HCT116 (cell line): ENCODE results near the gene TMEM53. TPM values are rescaled to one million over a fixed set of nuclear protein-coding genes. Genes with fewer than 3 reads are reported as not detected.

Experiments used
- ATAC-seq: fragments of 200-7000 bp; cut with Tn5 transposase; 2 replicates; pipeline ENCODE4 v1.9.1; 2020; ENCODE audit warnings: mild to moderate bottlenecking, moderate library complexity
- BruUV-seq: library from RNA; stranded (reverse); fragments of 400-500 nt; replicated peaks from 2 replicates; lab custom pipeline; 2021; lab: Mats Ljungman, UMichigan
- CTCF ChIA-PET: fragments of 300-600 bp; sonication (Branson Sonifier 250); formaldehyde crosslinking; loops from one replicate; lab custom pipeline; 2021; ENCODE audit warnings: antibody characterized with exemption; lab: Charles Lee
- POLR2A ChIA-PET: fragments of 300-600, 350-600 bp; sonication (Branson Sonifier 250); formaldehyde crosslinking; loops from one replicate; lab custom pipeline; 2021; ENCODE audit warnings: antibody characterized with exemption; lab: Charles Lee
- RAD21 ChIA-PET, 2 experiments: fragments of 300-600 bp; sonication (Branson Sonifier 250); formaldehyde crosslinking; loops; one replicate each; lab custom pipeline; 2023; ENCODE audit warnings: low total read pairs in 2 of 2; ENCODE audit not compliant: uncharacterized antibody in 2 of 2, unreplicated experiment in 2 of 2, low non-redundant PET in 1 of 2; lab: Charles Lee
- DNase-seq: peaks from one replicate; pipeline ENCODE4 v3.0.0-alpha.2; 2010; ENCODE audit warnings: low read depth, low spot score
- H2AFZ ChIP-seq: fragments of 200-600 bp; shearing (Covaris generic), sonication (generic); 2 replicates; pipeline ENCODE4 v1.6.1; 2017; ENCODE audit warnings: low read depth, mixed run types, mixed read lengths, antibody characterized with exemption, low read length; ENCODE audit not compliant: poor library complexity, severe bottlenecking
- H3K27ac ChIP-seq: 2 replicates; pipeline ENCODE4 v1.5.1; 2012; ENCODE audit warnings: low read depth, low read length
- H3K27me3 ChIP-seq: fragments of 200-600 bp; sonication (generic); 2 replicates; pipeline ENCODE4 v1.6.1; 2016; ENCODE audit warnings: mixed run types, low read length, mixed read lengths; ENCODE audit not compliant: insufficient read depth
- H3K36me3 ChIP-seq, 2 experiments: fragments of 200-500 bp in 1 of 2; fragments of 200-600 bp in 1 of 2; sonication (Bioruptor generic) in 1 of 2; sonication (generic) in 1 of 2; 2 replicates each; pipeline versions ENCODE4 v1.5.1 to v1.6.1; 2014 to 2016; ENCODE audit warnings: low read length in 2 of 2, inconsistent platforms in 1 of 2, mixed read lengths in 1 of 2, mixed run types in 1 of 2; ENCODE audit not compliant: insufficient read depth in 2 of 2, control insufficient read depth in 1 of 2
- H3K4me1 ChIP-seq, 2 experiments: fragments of 200-600 bp in 1 of 2; sonication (generic) in 1 of 2; 2 replicates each; pipeline versions ENCODE4 v1.5.1 to v1.6.1; 2012 to 2017; ENCODE audit warnings: low read length in 2 of 2, inconsistent platforms in 1 of 2, mild to moderate bottlenecking in 1 of 2, mixed read lengths in 1 of 2, mixed run types in 1 of 2, moderate library complexity in 1 of 2; ENCODE audit not compliant: insufficient read depth in 2 of 2, control insufficient read depth in 1 of 2
- H3K4me2 ChIP-seq: fragments of 200-600 bp; sonication (generic); 2 replicates; pipeline ENCODE4 v1.6.1; 2017; ENCODE audit warnings: mixed run types, low read length, mixed read lengths
- H3K4me3 ChIP-seq, 2 experiments: fragments of 200-600 bp in 1 of 2; sonication (generic) in 1 of 2; replicated peaks in 1 of 2; 2 replicates each; pipeline ENCODE4 v1.5.1; 2011 to 2016; ENCODE audit warnings: low read length in 2 of 2, control low read depth in 1 of 2, low read depth in 1 of 2, mild to moderate bottlenecking in 1 of 2, mixed read lengths in 1 of 2, mixed run types in 1 of 2
- H3K79me2 ChIP-seq: fragments of 200-600 bp; sonication (generic); 2 replicates; pipeline ENCODE4 v1.6.1; 2017; ENCODE audit warnings: mild to moderate bottlenecking, mixed run types, low read length, moderate library complexity, mixed read lengths; ENCODE audit not compliant: insufficient read depth
- H3K9ac ChIP-seq: fragments of 200-600 bp; sonication (generic); 2 replicates; pipeline ENCODE4 v1.6.1; 2016; ENCODE audit warnings: low read length, mixed read lengths
- H3K9me2 ChIP-seq: fragments of 200-600 bp; sonication (generic), shearing (Covaris generic); 2 replicates; pipeline ENCODE4 v1.6.1; 2017; ENCODE audit warnings: mixed run types, mild to moderate bottlenecking, moderate library complexity; ENCODE audit not compliant: insufficient read depth
- H3K9me3 ChIP-seq, 2 experiments: fragments of 200-500 bp in 1 of 2; fragments of 200-600 bp in 1 of 2; sonication (Bioruptor generic) in 1 of 2; sonication (generic) in 1 of 2; 2 replicates each; pipeline ENCODE4 v1.6.1; 2014 to 2017; ENCODE audit warnings: low read length in 2 of 2, mixed read lengths in 2 of 2, inconsistent platforms in 1 of 2, low read depth in 1 of 2, mild to moderate bottlenecking in 1 of 2, mixed run types in 1 of 2, moderate library complexity in 1 of 2; ENCODE audit not compliant: control insufficient read depth in 1 of 2, insufficient read depth in 1 of 2
- H4K20me1 ChIP-seq: fragments of 200-600 bp; sonication (generic), shearing (Covaris generic); 2 replicates; pipeline ENCODE4 v1.6.1; 2017; ENCODE audit warnings: mixed run types, mild to moderate bottlenecking, moderate library complexity; ENCODE audit not compliant: insufficient read depth
- ATF3 ChIP-seq: IDR thresholded peaks from 2 replicates; pipeline ENCODE4 v1.6.1; 2012
- CBX3 ChIP-seq: IDR thresholded peaks from 2 replicates; pipeline ENCODE4 v1.6.1; 2012; ENCODE audit warnings: low read depth
- CTCF ChIP-seq, 3 experiments: fragments of 200-600 bp in 1 of 3; sonication (generic) in 1 of 3; IDR thresholded peaks in 2 of 3; conservative IDR thresholded peaks in 1 of 3; 2 replicates each; pipeline ENCODE4 v1.5.1; 2012 to 2017; ENCODE audit warnings: low read depth in 2 of 3, low read length in 2 of 3, antibody characterized with exemption in 1 of 3, borderline replicate concordance in 1 of 3, control low read depth in 1 of 3, mild to moderate bottlenecking in 1 of 3, mixed read lengths in 1 of 3, mixed run types in 1 of 3, moderate library complexity in 1 of 3; ENCODE audit not compliant: insufficient read depth in 1 of 3
- ELF1 ChIP-seq: IDR thresholded peaks from 2 replicates; pipeline ENCODE4 v1.6.1; 2012; ENCODE audit warnings: low read depth, borderline replicate concordance
- EZH2 ChIP-seq: fragments of 200-600 bp; sonication (generic); IDR thresholded peaks from 2 replicates; pipeline ENCODE4 v1.6.1; 2017; ENCODE audit warnings: antibody characterized with exemption, mixed run types
- EZH2phosphoT487 ChIP-seq: fragments of 200-600 bp; IDR thresholded peaks from 2 replicates; pipeline ENCODE4 v1.6.1; 2018; ENCODE audit warnings: antibody characterized with exemption, borderline replicate concordance
- MAX ChIP-seq: IDR thresholded peaks from 2 replicates; pipeline ENCODE4 v1.6.1; 2012
- POLR2AphosphoS5 ChIP-seq: IDR thresholded peaks from 2 replicates; pipeline ENCODE4 v1.6.1; 2011; ENCODE audit warnings: mild to moderate bottlenecking, low read depth, low read length, moderate library complexity
- SIN3A ChIP-seq: IDR thresholded peaks from 2 replicates; pipeline ENCODE4 v1.6.1; 2012; ENCODE audit warnings: low read depth
- SP1 ChIP-seq: IDR thresholded peaks from 2 replicates; pipeline ENCODE4 v1.6.1; 2012; ENCODE audit warnings: low read depth
- SRF ChIP-seq: IDR thresholded peaks from 2 replicates; pipeline ENCODE4 v1.6.1; 2012; ENCODE audit warnings: low read depth
- YY1 ChIP-seq: IDR thresholded peaks from 2 replicates; pipeline ENCODE4 v1.6.1; 2011; ENCODE audit warnings: low read length, low read depth, moderate library complexity, mild to moderate bottlenecking; ENCODE audit not compliant: insufficient replicate concordance; ENCODE audit errors: extremely low read depth
- ZFX ChIP-seq: fragments of 450-650 bp; IDR thresholded peaks from 2 replicates; pipeline ENCODE4 v1.6.1; 2017
- ZNF274 ChIP-seq: fragments of 200-500 bp; sonication (Bioruptor generic); IDR thresholded peaks from 2 replicates; pipeline ENCODE4 v1.6.1; 2014; ENCODE audit warnings: mild to moderate bottlenecking, low read depth, low read length, inconsistent platforms
- intact Hi-C: fragments of 100-400 bp; cut with micrococcal nuclease; formaldehyde crosslinking; loops from 2 replicates; pipeline ENCODE4 v1.10.0; 2022
- total RNA-seq: library from RNA; stranded (reverse); gene quantifications from one replicate; pipeline ENCODE4 v1.2.1, GENCODE V29; 2021; ENCODE audit not compliant: unreplicated experiment
- TF ChIP-seq, protein P1 (sequence below): IDR thresholded peaks from 2 replicates; pipeline ENCODE4 v1.6.1; 2012; ENCODE audit warnings: low read depth

Gene TMEM53
- total RNA-seq, 1 experiment from 2014 or later, result 10.8 TPM

DNA sequence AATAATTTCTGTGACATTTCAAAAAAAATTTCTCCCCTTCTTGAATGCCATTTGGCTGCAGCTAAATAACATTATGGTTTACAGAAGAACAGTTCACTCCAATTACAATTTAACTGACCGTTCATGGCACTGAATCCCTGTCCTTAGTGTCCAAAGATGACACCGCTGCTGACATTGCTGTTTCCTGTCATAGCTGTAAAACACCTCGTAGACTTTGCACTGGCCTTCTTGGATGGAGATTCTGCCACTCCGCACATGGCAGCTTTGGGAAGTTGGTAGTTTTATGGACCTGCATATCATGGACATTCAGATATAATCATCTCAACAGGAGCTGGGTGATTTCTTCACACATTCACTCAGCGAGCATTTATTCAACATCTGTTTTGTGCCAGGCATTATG is 5.2 kb upstream of the TMEM53 start:
- Histone ChIP-seq H3K36me3 (no peaks in the 10 kb centered on the region), H3K9me3 (no peaks in the 10 kb centered on the region), H4K20me1 (no peaks in the 10 kb centered on the region), H3K27me3 (no peaks in the 10 kb centered on the region), H3K27ac (no peak overlapping the region), H3K4me3 (no peak overlapping the region), H3K4me1 (peaks cover 24 to 33% of the 10 kb centered on the region in 2 experiments), H2AFZ (no peak overlapping the region), H3K9me2 (no peaks in the 10 kb centered on the region), H3K4me2 (no peak overlapping the region), H3K9ac (no peak overlapping the region), H3K79me2 (no peaks in the 10 kb centered on the region)
- ChIA-PET CTCF (no interaction called here), RAD21 (interaction anchor here in 1 of 2 experiments (1.0 kb wide), 1 partner anchor 26 kb away, joined by 3 read pairs; no protein-coding TSS in a partner anchor), POLR2A (interaction anchor here (1.7 kb wide), 1 partner anchor 42 kb away, joined by 4 read pairs; no protein-coding TSS in a partner anchor)
- no peak for ATAC-seq
- intact Hi-C loops, result no loop called here
- TF ChIP-seq ZNF274 (no peak), POLR2AphosphoS5 (no peak), EZH2phosphoT487 (no peak), SIN3A (no peak), EZH2 (no peak), YY1 (no peak), CBX3 (no peak), ELF1 (no peak), CTCF (IDR thresholded peaks at IDR 0.05 in 2 of 3, conservative IDR thresholded peaks at IDR 0.05 in 1 of 3; ENCODE audit: borderline replicate concordance in 1 of 3, insufficient read depth in 1 of 3, low read depth in 2 of 3, low read length in 2 of 3) (no peak), MAX (no peak), SRF (no peak), ATF3 (no peak), SP1 (no peak), ZFX (no peak)
- TF ChIP-seq, protein P1, sequence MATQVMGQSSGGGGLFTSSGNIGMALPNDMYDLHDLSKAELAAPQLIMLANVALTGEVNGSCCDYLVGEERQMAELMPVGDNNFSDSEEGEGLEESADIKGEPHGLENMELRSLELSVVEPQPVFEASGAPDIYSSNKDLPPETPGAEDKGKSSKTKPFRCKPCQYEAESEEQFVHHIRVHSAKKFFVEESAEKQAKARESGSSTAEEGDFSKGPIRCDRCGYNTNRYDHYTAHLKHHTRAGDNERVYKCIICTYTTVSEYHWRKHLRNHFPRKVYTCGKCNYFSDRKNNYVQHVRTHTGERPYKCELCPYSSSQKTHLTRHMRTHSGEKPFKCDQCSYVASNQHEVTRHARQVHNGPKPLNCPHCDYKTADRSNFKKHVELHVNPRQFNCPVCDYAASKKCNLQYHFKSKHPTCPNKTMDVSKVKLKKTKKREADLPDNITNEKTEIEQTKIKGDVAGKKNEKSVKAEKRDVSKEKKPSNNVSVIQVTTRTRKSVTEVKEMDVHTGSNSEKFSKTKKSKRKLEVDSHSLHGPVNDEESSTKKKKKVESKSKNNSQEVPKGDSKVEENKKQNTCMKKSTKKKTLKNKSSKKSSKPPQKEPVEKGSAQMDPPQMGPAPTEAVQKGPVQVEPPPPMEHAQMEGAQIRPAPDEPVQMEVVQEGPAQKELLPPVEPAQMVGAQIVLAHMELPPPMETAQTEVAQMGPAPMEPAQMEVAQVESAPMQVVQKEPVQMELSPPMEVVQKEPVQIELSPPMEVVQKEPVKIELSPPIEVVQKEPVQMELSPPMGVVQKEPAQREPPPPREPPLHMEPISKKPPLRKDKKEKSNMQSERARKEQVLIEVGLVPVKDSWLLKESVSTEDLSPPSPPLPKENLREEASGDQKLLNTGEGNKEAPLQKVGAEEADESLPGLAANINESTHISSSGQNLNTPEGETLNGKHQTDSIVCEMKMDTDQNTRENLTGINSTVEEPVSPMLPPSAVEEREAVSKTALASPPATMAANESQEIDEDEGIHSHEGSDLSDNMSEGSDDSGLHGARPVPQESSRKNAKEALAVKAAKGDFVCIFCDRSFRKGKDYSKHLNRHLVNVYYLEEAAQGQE, result no peak
- DNase-seq, result no peak
- no TSS peak for BruUV-seq
